ENCODE results near the gene CUBN. TPM values are rescaled to one million over a fixed set of nuclear protein-coding genes. Genes with fewer than 3 reads are reported as not detected.

Gene CUBN
- total and polyA plus RNA-seq, 7 experiments from 2014 or later: 0.39 to 17.5 (median 7.0) TPM

DNA sequence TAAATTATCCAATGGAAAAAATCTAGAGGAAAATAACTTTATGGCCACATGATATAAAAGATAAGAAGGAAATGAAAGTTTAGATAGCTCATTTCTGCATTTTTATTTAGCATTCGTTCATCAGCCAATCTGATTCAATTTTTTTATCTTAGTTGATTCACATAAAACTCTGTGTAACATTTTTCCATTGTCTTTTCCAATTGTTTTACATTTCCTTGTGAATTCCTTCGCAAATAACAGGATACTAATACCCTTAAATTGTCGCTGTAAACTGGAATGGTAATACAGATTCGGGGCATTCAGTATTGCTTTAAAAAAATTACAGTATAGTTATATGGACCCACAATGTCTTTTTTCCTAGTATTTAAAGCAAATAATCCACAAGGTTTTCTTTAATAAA is 136.4 kb downstream of the CUBN start:
- H3K36me3 Mint-ChIP-seq: peaks cover 3 to 10% (median 8%) of the 10 kb centered on the region in 5 donors
- H3K4me3 Mint-ChIP-seq: no peak overlapping the region
- no peaks in the 10 kb centered on the region for H3K9me3 ChIP-seq (ENCODE audit: control insufficient read depth in 2 of 3, low read length in 3 of 3)
- POLR2A ChIA-PET: no interaction called here
- peaks cover 0 to 2% (median 0%) of the 10 kb centered on the region in 11 donors for H3K9me3 Mint-ChIP-seq
- H3K4me1 Mint-ChIP-seq: peaks cover 6 to 21% (median 20%) of the 10 kb centered on the region in 7 donors
- no peaks in the 10 kb centered on the region for H3K27me3 ChIP-seq (ENCODE audit: control insufficient read depth in 2 of 2, insufficient read depth in 2 of 2, low read length in 2 of 2)
- H3K27ac Mint-ChIP-seq: no peak overlapping the region
- DNase-seq: no peak
- peaks cover 0 to 14% of the 10 kb centered on the region in 2 donors for H3K4me1 ChIP-seq (ENCODE audit: control insufficient read depth in 2 of 2, insufficient read depth in 2 of 2, low read length in 2 of 2)
- peaks cover 0 to 42% (median 0%) of the 10 kb centered on the region in 5 donors for H3K27me3 Mint-ChIP-seq
- intact Hi-C loops (cut with micrococcal nuclease): no loop called here
- H3K4me3 ChIP-seq (ENCODE audit: low read length): no peak overlapping the region
- ATAC-seq: no peak
- CTCF ChIA-PET: no interaction called here
- no peak overlapping the region for H3K27ac ChIP-seq (ENCODE audit: low read depth, low read length)
- H3K36me3 ChIP-seq (ENCODE audit: control insufficient read depth in 2 of 3, insufficient read depth in 3 of 3, low read length in 3 of 3): no peaks in the 10 kb centered on the region

DNA sequence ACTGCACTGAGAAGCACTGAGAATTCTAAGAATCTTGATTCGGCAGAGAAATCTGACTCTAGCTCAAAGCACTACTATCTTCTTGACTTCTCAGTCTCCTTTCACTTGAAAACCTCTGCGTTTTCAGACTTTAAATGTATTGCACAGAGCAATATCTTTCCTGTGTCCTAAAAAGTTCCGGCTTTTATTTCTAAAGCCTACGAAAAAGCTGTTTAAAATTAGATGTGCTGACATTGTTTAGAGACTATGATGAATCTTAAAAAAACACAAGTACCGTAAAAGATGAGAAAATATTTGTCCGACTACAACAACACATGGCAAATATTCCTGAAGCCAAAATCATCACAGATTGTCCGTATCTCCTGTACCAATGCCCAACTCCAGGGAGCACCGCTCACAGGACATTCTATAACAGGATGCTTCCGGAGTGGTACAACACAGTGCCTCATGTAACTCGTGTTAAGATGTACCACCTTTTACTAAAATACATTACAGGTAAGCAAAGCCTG is 136.9 kb downstream of the CUBN start:
- H3K27me3 Mint-ChIP-seq: peaks cover 0 to 36% (median 0%) of the 10 kb centered on the region in 5 donors
- no peaks in the 10 kb centered on the region for H3K9me3 ChIP-seq (ENCODE audit: control insufficient read depth in 2 of 3, low read length in 3 of 3)
- ATAC-seq (no peak), DNase-seq (no peak)
- intact Hi-C loops (cut with micrococcal nuclease): no loop called here
- H3K36me3 ChIP-seq (ENCODE audit: control insufficient read depth in 2 of 3, insufficient read depth in 3 of 3, low read length in 3 of 3): no peaks in the 10 kb centered on the region
- ChIA-PET POLR2A (no interaction called here), CTCF (no interaction called here)
- H3K4me1 ChIP-seq (ENCODE audit: control insufficient read depth in 2 of 2, insufficient read depth in 2 of 2, low read length in 2 of 2): peaks cover 0 to 14% of the 10 kb centered on the region in 2 donors
- H3K4me3 Mint-ChIP-seq: no peak overlapping the region
- H3K36me3 Mint-ChIP-seq: peaks cover 3 to 10% (median 5%) of the 10 kb centered on the region in 5 donors
- no peak overlapping the region for H3K27ac Mint-ChIP-seq
- no peaks in the 10 kb centered on the region for H3K27me3 ChIP-seq (ENCODE audit: control insufficient read depth in 2 of 2, insufficient read depth in 2 of 2, low read length in 2 of 2)
- H3K27ac ChIP-seq (ENCODE audit: low read depth, low read length): no peak overlapping the region
- peaks cover 0 to 2% (median 0%) of the 10 kb centered on the region in 11 donors for H3K9me3 Mint-ChIP-seq
- peaks cover 6 to 21% (median 17%) of the 10 kb centered on the region in 7 donors for H3K4me1 Mint-ChIP-seq
- H3K4me3 ChIP-seq (ENCODE audit: low read length): no peak overlapping the region

DNA sequence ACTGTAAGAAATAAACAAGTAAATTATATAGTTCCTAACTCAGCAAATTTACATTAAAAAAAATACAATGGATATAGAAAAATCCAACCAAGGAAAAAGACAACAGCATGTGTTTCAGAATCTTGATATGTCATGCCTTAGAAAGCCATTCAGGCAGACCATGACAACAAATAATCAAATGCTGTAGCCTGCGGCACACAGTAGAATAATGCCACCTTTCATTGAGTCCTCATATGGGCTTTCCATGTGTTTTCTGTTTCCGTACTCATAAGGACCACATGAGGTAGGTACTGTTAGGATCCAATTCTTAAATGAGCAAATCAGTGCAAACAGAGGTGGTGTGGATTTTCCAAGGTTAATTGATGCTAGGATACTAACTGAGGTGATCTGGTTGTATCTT is 138.6 kb downstream of the CUBN start:
- CTCF ChIA-PET: no interaction called here
- POLR2A ChIA-PET: interaction anchor here (0.7 kb wide), 1 partner anchor 211 kb away, joined by 3 read pairs; no protein-coding TSS in a partner anchor
- no peaks in the 10 kb centered on the region for H3K36me3 ChIP-seq (ENCODE audit: control insufficient read depth in 2 of 3, insufficient read depth in 3 of 3, low read length in 3 of 3)
- no peak for ATAC-seq
- no peak overlapping the region for H3K4me3 ChIP-seq (ENCODE audit: low read length)
- Mint-ChIP-seq H3K27ac (no peak overlapping the region), H3K9me3 (peaks cover 0 to 2% (median 0%) of the 10 kb centered on the region in 11 donors), H3K4me1 (peaks cover 2 to 14% (median 8%) of the 10 kb centered on the region in 7 donors), H3K27me3 (peaks cover 0 to 32% (median 0%) of the 10 kb centered on the region in 5 donors), H3K36me3 (peaks cover 2 to 16% (median 7%) of the 10 kb centered on the region in 5 donors), H3K4me3 (no peak overlapping the region)
- intact Hi-C loops (cut with micrococcal nuclease): no loop called here
- no peaks in the 10 kb centered on the region for H3K9me3 ChIP-seq (ENCODE audit: control insufficient read depth in 2 of 3, low read length in 3 of 3)
- no peak overlapping the region for H3K27ac ChIP-seq (ENCODE audit: low read depth, low read length)
- no peak for DNase-seq
- no peaks in the 10 kb centered on the region for H3K27me3 ChIP-seq (ENCODE audit: control insufficient read depth in 2 of 2, insufficient read depth in 2 of 2, low read length in 2 of 2)
- peaks cover 0 to 6% of the 10 kb centered on the region in 2 donors for H3K4me1 ChIP-seq (ENCODE audit: control insufficient read depth in 2 of 2, insufficient read depth in 2 of 2, low read length in 2 of 2)

DNA sequence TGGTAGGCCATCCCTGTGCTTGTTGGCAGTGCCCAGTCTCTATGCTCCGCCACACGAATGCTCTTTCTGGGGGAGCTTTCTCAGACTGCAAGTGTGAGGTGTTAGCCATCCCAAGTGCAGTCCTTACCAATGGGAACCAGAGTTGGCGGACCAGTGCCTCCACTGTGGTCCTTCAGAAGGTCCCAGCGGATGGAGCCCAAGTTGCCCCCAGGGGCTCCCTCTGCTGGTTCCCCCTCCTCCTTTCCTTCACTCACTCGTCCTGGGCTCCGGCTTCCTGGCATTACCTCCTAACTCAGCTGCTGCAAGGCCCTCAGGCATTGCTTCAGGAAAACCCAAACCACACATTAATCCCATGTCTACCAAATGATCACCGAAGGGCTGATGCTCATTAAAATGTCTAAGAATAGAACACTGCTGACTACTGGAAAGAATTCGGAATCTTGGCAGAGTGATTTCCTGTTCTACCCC is 139.8 kb downstream of the CUBN start:
- ChIA-PET POLR2A (no interaction called here), CTCF (no interaction called here)
- H3K4me3 Mint-ChIP-seq: no peak overlapping the region
- peaks cover 0 to 2% (median 0%) of the 10 kb centered on the region in 11 donors for H3K9me3 Mint-ChIP-seq
- no peak overlapping the region for H3K27ac ChIP-seq (ENCODE audit: low read depth, low read length)
- peaks cover 0 to 19% (median 8%) of the 10 kb centered on the region in 5 donors for H3K36me3 Mint-ChIP-seq
- no peaks in the 10 kb centered on the region for H3K36me3 ChIP-seq (ENCODE audit: control insufficient read depth in 2 of 3, insufficient read depth in 3 of 3, low read length in 3 of 3)
- intact Hi-C loops (cut with micrococcal nuclease): no loop called here
- H3K27me3 ChIP-seq (ENCODE audit: control insufficient read depth in 2 of 2, insufficient read depth in 2 of 2, low read length in 2 of 2): no peaks in the 10 kb centered on the region
- H3K4me1 ChIP-seq (ENCODE audit: control insufficient read depth in 2 of 2, insufficient read depth in 2 of 2, low read length in 2 of 2): no peaks in the 10 kb centered on the region
- H3K4me3 ChIP-seq (ENCODE audit: low read length): no peak overlapping the region
- DNase-seq: no peak
- peaks cover 0 to 6% (median 4%) of the 10 kb centered on the region in 7 donors for H3K4me1 Mint-ChIP-seq
- ATAC-seq: no peak
- H3K9me3 ChIP-seq (ENCODE audit: control insufficient read depth in 2 of 3, low read length in 3 of 3): no peaks in the 10 kb centered on the region
- H3K27me3 Mint-ChIP-seq: peaks cover 0 to 24% (median 0%) of the 10 kb centered on the region in 5 donors
- no peak overlapping the region for H3K27ac Mint-ChIP-seq

- no peaks in the 10 kb centered on the region for H3K27me3 ChIP-seq (ENCODE audit: control insufficient read depth in 2 of 2, insufficient read depth in 2 of 2, low read length in 2 of 2)
- H3K36me3 Mint-ChIP-seq: peaks cover 0 to 19% (median 8%) of the 10 kb centered on the region in 5 donors
- no peak overlapping the region for H3K4me3 Mint-ChIP-seq
- no peak for DNase-seq
- peaks cover 0 to 2% (median 0%) of the 10 kb centered on the region in 11 donors for H3K9me3 Mint-ChIP-seq
- H3K27me3 Mint-ChIP-seq: peaks cover 0 to 15% (median 0%) of the 10 kb centered on the region in 5 donors
- H3K4me1 ChIP-seq (ENCODE audit: control insufficient read depth in 2 of 2, insufficient read depth in 2 of 2, low read length in 2 of 2): no peaks in the 10 kb centered on the region
- H3K9me3 ChIP-seq (ENCODE audit: control insufficient read depth in 2 of 3, low read length in 3 of 3): no peaks in the 10 kb centered on the region
- ChIA-PET CTCF (no interaction called here), POLR2A (no interaction called here)
- no peak overlapping the region for H3K27ac Mint-ChIP-seq
- no peak for ATAC-seq
- peaks cover 0 to 6% (median 0%) of the 10 kb centered on the region in 7 donors for H3K4me1 Mint-ChIP-seq
- no peak overlapping the region for H3K27ac ChIP-seq (ENCODE audit: low read depth, low read length)
- no peak overlapping the region for H3K4me3 ChIP-seq (ENCODE audit: low read length)
- no peaks in the 10 kb centered on the region for H3K36me3 ChIP-seq (ENCODE audit: control insufficient read depth in 2 of 3, insufficient read depth in 3 of 3, low read length in 3 of 3)
- intact Hi-C loops (cut with micrococcal nuclease): no loop called here
Measured at GRCh38 chr10:16988900-16989299, 140.7 kb downstream of the CUBN start.

DNA sequence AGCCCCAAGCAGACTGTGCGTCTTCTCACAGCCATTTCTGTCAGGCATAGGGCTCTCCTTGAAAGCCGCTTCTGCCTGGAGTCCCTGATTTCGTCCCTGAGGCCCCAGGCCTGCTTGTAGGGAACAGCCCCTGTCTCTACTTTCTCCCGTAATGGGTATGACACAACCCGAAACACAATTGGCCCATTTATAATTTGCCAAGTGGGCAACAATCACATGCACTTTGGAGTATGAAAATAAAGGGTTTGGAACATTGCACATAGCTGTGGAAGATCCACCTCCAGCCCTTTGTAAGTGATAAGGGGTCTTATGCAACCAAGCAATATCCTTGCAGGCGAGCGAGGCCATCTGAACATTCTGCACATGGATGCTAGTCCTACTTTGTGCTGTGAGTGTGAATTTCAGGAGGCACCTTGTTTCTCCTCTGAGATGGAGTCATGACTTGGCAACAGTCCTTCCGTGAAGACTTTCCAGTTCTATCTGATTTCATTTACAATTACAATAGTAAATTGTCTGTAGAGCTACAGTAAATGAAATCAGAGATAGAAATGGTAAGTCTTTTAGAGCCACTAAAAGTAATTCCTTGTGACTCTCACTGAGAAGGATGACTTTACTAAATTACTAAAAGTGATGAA is 141.5 kb downstream of the CUBN start:
- Mint-ChIP-seq H3K27me3 (peaks cover 0 to 11% (median 0%) of the 10 kb centered on the region in 5 donors), H3K27ac (no peak overlapping the region), H3K36me3 (peaks cover 0 to 28% (median 11%) of the 10 kb centered on the region in 5 donors), H3K4me1 (peaks cover 0 to 6% (median 0%) of the 10 kb centered on the region in 7 donors), H3K4me3 (no peak overlapping the region), H3K9me3 (peaks cover 0 to 2% (median 0%) of the 10 kb centered on the region in 11 donors)
- Histone ChIP-seq H3K27ac (ENCODE audit: low read depth, low read length) (no peak overlapping the region), H3K9me3 (ENCODE audit: control insufficient read depth in 2 of 3, low read length in 3 of 3) (no peaks in the 10 kb centered on the region), H3K36me3 (ENCODE audit: control insufficient read depth in 2 of 3, insufficient read depth in 3 of 3, low read length in 3 of 3) (no peaks in the 10 kb centered on the region), H3K4me1 (ENCODE audit: control insufficient read depth in 2 of 2, insufficient read depth in 2 of 2, low read length in 2 of 2) (no peaks in the 10 kb centered on the region), H3K4me3 (ENCODE audit: low read length) (no peak overlapping the region), H3K27me3 (ENCODE audit: control insufficient read depth in 2 of 2, insufficient read depth in 2 of 2, low read length in 2 of 2) (no peaks in the 10 kb centered on the region)
- intact Hi-C loops (cut with micrococcal nuclease): no loop called here
- POLR2A ChIA-PET: no interaction called here
- CTCF ChIA-PET: interaction anchor here (1.0 to 1.2 kb wide), 2 partner anchors 30 to 37 kb away, joined by 3 read pairs; no protein-coding TSS in a partner anchor
- DNase-seq: no peak
- ATAC-seq: no peak

Data from naive thymus-derived CD4-positive, alpha-beta T cell (primary cell).